HepG2 (cell line): ENCODE results near the gene BCL2L2. TPM values are rescaled to one million over a fixed set of nuclear protein-coding genes. Genes with fewer than 3 reads are reported as not detected.
A peak's percentile ranks its signal among the peaks of the same experiment; 100 is the strongest.

Experiments used
- ATRX ChIP-seq: sonication (generic); formaldehyde crosslinking; IDR thresholded peaks from 2 replicates; pipeline ENCODE4 v1.4.0; 2020; ENCODE audit warnings: missing genetic modification reagents, borderline replicate concordance
- CBX2 ChIP-seq, 2 experiments: fragments of 200-600 bp in 1 of 2; sonication (generic); formaldehyde crosslinking in 1 of 2; IDR thresholded peaks; 2 replicates each; pipeline versions ENCODE4 v1.7.0 to v1.8.1; 2018 to 2022; ENCODE audit warnings: low read depth in 2 of 2, low read length in 1 of 2, mild to moderate bottlenecking in 1 of 2, missing genetic modification reagents in 1 of 2
- KMT2B ChIP-seq: IDR thresholded peaks from 2 replicates; pipeline ENCODE4 v1.6.1; 2016; ENCODE audit warnings: missing genetic modification reagents, missing compliant biosample characterization
- MAFG ChIP-seq: sonication (generic); formaldehyde crosslinking; IDR thresholded peaks from 2 replicates; pipeline ENCODE4 v1.5.1; 2020; ENCODE audit warnings: mild to moderate bottlenecking, missing genetic modification reagents
- MAZ ChIP-seq, 2 experiments: sonication (generic) in 1 of 2; formaldehyde crosslinking in 1 of 2; IDR thresholded peaks; 2 replicates each; pipeline versions ENCODE4 v1.5.0 to v1.6.1; 2012 to 2020; ENCODE audit warnings: low read depth in 2 of 2, mild to moderate bottlenecking in 2 of 2, borderline replicate concordance in 1 of 2, improper control_type of control experiment in 1 of 2, low read length in 1 of 2, missing genetic modification reagents in 1 of 2, moderate library complexity in 1 of 2
- NFKB2 ChIP-seq: sonication (generic); formaldehyde crosslinking; IDR thresholded peaks from 2 replicates; pipeline ENCODE4 v1.4.0; 2020; ENCODE audit warnings: missing genetic modification reagents, borderline replicate concordance
- PHF8 ChIP-seq: sonication (generic); formaldehyde crosslinking; IDR thresholded peaks from 2 replicates; pipeline ENCODE4 v1.5.0; 2020; ENCODE audit warnings: missing genetic modification reagents
- RELA ChIP-seq: sonication (generic); formaldehyde crosslinking; IDR thresholded peaks from 2 replicates; pipeline ENCODE4 v1.4.0; 2020; ENCODE audit warnings: missing genetic modification reagents
- RFXANK ChIP-seq: IDR thresholded peaks from 2 replicates; pipeline ENCODE4 v1.6.1; 2016
- SP5 ChIP-seq: IDR thresholded peaks from 2 replicates; pipeline ENCODE4 v1.6.1; 2016; ENCODE audit warnings: low read depth, borderline replicate concordance
- U2AF1 ChIP-seq: fragments of 200-400 bp; formaldehyde crosslinking; optimal IDR thresholded peaks from 2 replicates; pipeline ENCODE3; 2017; ENCODE audit warnings: mild to moderate bottlenecking, low read depth, low read length
- ZKSCAN5 ChIP-seq: sonication (generic); formaldehyde crosslinking; IDR thresholded peaks from 2 replicates; pipeline ENCODE4 v1.5.1; 2020; ENCODE audit warnings: mild to moderate bottlenecking, missing genetic modification reagents
- ZNF124 ChIP-seq: sonication (generic); formaldehyde crosslinking; IDR thresholded peaks from 2 replicates; pipeline ENCODE4 v1.4.0; 2020; ENCODE audit warnings: missing genetic modification reagents
- ZNF564 ChIP-seq: sonication (generic); formaldehyde crosslinking; IDR thresholded peaks from 2 replicates; pipeline ENCODE4 v1.8.1; 2023; ENCODE audit warnings: mild to moderate bottlenecking, missing genetic modification reagents
- ZNF777 ChIP-seq: sonication (generic); formaldehyde crosslinking; IDR thresholded peaks from 2 replicates; pipeline ENCODE4 v1.4.0; 2020; ENCODE audit warnings: missing genetic modification reagents
- ZNF780A ChIP-seq: sonication (generic); formaldehyde crosslinking; IDR thresholded peaks from 2 replicates; pipeline ENCODE4 v1.8.0; 2022; ENCODE audit warnings: mild to moderate bottlenecking, missing genetic modification reagents, moderate library complexity
- polyA plus RNA-seq, 8 experiments: library from polyadenylated mRNA; depleted of rRNA in 3 of 8; stranded (reverse) in 7 of 8; unstranded in 1 of 8; fragments of >200 nt; fragmentation: Illumina TruSeq in 4 of 8; extraction: Trizol in 4 of 8; gene quantifications; 2 replicates each; pipeline versions ENCODE4 v1.2.1 to v1.2.3, GENCODE V29; 2011 to 2016; ENCODE audit warnings: low read depth in 4 of 8, missing spikeins in 1 of 8, mixed read lengths in 1 of 8; ENCODE audit not compliant: insufficient read depth in 1 of 8
- total RNA-seq, 5 experiments: library from RNA; depleted of rRNA; stranded (reverse); fragments of >200 nt; fragmentation: Illumina TruSeq; extraction: Trizol; gene quantifications; 2 replicates each; pipeline ENCODE4 v1.2.3, GENCODE V29; 2016; ENCODE audit warnings: low read depth in 1 of 5
- TF ChIP-seq, protein P1 (sequence below): sonication (generic); formaldehyde crosslinking; IDR thresholded peaks from 2 replicates; pipeline ENCODE4 v1.8.1; 2023; ENCODE audit warnings: mild to moderate bottlenecking, missing genetic modification reagents
- TF ChIP-seq, protein P2 (sequence below): fragments of 450-650 bp; IDR thresholded peaks from 2 replicates; pipeline ENCODE4 v1.6.1; 2017; ENCODE audit warnings: mild to moderate bottlenecking
- TF ChIP-seq, protein P3 (sequence below): sonication (generic); formaldehyde crosslinking; IDR thresholded peaks from 2 replicates; pipeline ENCODE4 v1.8.0; 2022; ENCODE audit warnings: mild to moderate bottlenecking, missing genetic modification reagents; ENCODE audit not compliant: insufficient replicate concordance
- TF ChIP-seq, protein P4 (sequence below): sonication (generic); formaldehyde crosslinking; IDR thresholded peaks from 2 replicates; pipeline ENCODE4 v1.8.0; 2022; ENCODE audit warnings: mild to moderate bottlenecking, missing genetic modification reagents, borderline replicate concordance

The BCL2L2 gene
- total and polyA plus RNA-seq, 2 of the 13 experiments (the other 11 are each of a cell fraction or from before 2014, with no cell fraction given), result 28.1 to 49.8 TPM

DNA sequence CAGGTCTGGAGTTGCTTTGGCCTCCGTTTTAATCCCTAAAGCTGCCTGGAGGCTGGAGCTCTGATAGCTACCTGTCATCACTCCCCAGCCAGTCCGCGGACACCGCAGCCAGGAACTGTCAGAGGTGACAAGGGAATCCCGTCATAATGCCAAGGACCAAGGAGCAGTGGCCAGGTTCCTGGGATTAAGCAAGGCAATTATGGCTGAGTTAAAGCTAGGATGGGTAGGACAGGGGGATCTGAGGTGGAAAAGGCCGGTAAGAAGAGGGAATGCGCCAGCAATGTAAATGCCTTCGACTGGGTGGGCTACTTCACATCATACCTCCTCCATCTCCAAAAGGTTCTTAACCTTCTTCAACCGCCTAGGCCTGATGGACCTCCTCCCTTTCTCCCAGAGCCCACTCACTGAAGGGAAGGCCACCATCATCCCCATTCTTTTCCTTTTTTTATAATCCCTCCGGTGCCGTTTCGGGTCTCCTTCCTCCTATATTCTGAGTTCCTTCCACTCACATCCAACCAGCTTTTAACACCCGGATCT is 5.9 kb upstream of the BCL2L2 start (continued):
- TF ChIP-seq, protein P1, sequence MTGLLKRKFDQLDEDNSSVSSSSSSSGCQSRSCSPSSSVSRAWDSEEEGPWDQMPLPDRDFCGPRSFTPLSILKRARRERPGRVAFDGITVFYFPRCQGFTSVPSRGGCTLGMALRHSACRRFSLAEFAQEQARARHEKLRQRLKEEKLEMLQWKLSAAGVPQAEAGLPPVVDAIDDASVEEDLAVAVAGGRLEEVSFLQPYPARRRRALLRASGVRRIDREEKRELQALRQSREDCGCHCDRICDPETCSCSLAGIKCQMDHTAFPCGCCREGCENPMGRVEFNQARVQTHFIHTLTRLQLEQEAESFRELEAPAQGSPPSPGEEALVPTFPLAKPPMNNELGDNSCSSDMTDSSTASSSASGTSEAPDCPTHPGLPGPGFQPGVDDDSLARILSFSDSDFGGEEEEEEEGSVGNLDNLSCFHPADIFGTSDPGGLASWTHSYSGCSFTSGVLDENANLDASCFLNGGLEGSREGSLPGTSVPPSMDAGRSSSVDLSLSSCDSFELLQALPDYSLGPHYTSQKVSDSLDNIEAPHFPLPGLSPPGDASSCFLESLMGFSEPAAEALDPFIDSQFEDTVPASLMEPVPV (CRISPR knock-in tag), result peak; percentile 10; the same call in 1 of the 2 replicates
- TF ChIP-seq MAZ (IDR thresholded peaks at IDR 0.05; ENCODE audit: borderline replicate concordance, low read depth, low read length) (no peak), MAZ (CRISPR knock-in tag; IDR thresholded peaks at IDR 0.05; ENCODE audit: low read depth) (no peak), U2AF1 (peak; percentile 14), KMT2B (CRISPR knock-in tag) (no peak), NFKB2 (CRISPR knock-in tag) (no peak), ZNF780A (no peak), SP5 (CRISPR knock-in tag) (no peak), PHF8 (CRISPR knock-in tag) (no peak), RELA (no peak; the same call in 1 of the 2 replicates), ATRX (0 out of 2 replicates have a peak, but pooled peaks have one; percentile 55), MAFG (CRISPR knock-in tag) (no peak), ZNF564 (CRISPR knock-in tag) (no peak), CBX2 (IDR thresholded peaks at IDR 0.05; ENCODE audit: low read depth, low read length) (no peak), CBX2 (CRISPR knock-in tag; IDR thresholded peaks at IDR 0.05; ENCODE audit: low read depth) (peak; percentile 12), ZKSCAN5 (0 out of 2 replicates have a peak, but pooled peaks have one; percentile 10), RFXANK (CRISPR knock-in tag) (no peak), ZNF124 (CRISPR knock-in tag) (no peak; the same call in 1 of the 2 replicates), ZNF777 (CRISPR knock-in tag) (no peak)
- TF ChIP-seq, protein P2, sequence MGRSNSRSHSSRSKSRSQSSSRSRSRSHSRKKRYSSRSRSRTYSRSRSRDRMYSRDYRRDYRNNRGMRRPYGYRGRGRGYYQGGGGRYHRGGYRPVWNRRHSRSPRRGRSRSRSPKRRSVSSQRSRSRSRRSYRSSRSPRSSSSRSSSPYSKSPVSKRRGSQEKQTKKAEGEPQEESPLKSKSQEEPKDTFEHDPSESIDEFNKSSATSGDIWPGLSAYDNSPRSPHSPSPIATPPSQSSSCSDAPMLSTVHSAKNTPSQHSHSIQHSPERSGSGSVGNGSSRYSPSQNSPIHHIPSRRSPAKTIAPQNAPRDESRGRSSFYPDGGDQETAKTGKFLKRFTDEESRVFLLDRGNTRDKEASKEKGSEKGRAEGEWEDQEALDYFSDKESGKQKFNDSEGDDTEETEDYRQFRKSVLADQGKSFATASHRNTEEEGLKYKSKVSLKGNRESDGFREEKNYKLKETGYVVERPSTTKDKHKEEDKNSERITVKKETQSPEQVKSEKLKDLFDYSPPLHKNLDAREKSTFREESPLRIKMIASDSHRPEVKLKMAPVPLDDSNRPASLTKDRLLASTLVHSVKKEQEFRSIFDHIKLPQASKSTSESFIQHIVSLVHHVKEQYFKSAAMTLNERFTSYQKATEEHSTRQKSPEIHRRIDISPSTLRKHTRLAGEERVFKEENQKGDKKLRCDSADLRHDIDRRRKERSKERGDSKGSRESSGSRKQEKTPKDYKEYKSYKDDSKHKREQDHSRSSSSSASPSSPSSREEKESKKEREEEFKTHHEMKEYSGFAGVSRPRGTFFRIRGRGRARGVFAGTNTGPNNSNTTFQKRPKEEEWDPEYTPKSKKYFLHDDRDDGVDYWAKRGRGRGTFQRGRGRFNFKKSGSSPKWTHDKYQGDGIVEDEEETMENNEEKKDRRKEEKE, result no peak
- TF ChIP-seq, protein P3, sequence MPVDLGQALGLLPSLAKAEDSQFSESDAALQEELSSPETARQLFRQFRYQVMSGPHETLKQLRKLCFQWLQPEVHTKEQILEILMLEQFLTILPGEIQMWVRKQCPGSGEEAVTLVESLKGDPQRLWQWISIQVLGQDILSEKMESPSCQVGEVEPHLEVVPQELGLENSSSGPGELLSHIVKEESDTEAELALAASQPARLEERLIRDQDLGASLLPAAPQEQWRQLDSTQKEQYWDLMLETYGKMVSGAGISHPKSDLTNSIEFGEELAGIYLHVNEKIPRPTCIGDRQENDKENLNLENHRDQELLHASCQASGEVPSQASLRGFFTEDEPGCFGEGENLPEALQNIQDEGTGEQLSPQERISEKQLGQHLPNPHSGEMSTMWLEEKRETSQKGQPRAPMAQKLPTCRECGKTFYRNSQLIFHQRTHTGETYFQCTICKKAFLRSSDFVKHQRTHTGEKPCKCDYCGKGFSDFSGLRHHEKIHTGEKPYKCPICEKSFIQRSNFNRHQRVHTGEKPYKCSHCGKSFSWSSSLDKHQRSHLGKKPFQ, result no peak
- TF ChIP-seq, protein P4, sequence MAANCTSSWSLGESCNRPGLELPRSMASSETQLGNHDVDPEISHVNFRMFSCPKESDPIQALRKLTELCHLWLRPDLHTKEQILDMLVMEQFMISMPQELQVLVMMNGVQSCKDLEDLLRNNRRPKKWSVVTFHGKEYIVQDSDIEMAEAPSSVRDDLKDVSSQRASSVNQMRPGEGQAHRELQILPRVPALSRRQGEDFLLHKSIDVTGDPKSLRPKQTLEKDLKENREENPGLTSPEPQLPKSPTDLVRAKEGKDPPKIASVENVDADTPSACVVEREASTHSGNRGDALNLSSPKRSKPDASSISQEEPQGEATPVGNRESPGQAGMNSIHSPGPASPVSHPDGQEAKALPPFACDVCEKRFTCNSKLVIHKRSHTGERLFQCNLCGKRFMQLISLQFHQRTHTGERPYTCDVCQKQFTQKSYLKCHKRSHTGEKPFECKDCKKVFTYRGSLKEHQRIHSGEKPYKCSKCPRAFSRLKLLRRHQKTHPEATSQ (CRISPR knock-in tag), result no peak
